ENCODE results near the gene MDH1.

Gene MDH1

DNA sequence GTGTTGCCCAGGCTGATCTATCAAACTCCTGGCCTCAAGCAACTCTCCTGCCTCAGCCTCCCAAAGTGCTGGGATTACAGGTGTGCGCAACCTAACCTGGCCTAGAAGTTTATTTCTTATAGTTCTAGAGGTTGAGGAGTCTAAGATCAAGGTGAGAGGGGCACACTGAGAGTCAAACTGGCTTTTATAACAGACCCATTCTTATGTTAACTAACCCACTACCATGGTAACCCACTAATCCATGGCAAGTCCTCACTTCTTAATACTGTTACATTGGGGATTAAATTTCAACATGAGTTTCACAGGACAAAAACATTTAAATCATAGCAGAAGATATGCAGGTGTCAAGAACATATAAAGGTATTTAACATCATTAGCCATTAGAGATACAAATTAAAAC, 50.6 kb downstream of the MDH1 start:
- no peak for ATAC-seq

DNA sequence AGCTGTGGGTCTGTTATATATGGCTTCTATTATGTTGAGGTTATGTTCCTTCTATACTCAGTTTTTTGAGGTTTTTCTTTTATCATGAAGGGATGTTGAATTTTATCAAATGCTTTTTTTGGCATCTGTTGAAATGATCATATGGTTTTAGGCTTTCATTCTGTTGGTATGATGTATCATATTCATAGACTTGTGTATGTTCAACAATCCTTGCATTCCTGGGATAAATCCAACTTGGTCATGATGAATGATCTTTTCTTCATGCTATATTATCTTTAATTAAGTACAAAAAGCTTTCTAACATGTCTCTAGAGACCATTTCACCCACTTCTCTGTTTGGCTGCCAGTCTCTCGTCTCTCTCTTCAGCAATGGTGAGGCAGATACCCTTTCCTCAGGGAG, 54.2 kb downstream of the MDH1 start:
- no peak for ATAC-seq

GRCh38 chr2:63643486-63643885, 54.7 kb downstream of the MDH1 start:
- no peak for ATAC-seq

DNA sequence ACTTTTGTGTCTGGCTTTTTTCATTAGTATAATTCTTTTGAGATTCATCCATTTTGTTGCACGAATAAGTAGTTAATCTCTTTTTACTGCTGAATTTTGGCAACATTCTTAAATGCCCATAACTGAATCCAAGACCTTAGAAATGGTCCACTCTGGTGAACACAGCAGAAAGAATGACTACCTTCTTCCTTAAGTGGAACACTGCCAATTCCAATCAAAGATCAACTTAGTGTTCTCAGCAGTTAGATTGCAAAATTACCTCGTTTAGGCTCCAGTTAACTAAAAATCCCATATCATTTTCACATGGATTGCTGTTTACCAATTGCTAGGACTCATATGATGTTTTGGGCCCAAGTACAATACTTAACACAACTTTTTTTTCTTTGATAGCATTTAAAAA, 59.9 kb downstream of the MDH1 start:
- no peak for ATAC-seq

DNA sequence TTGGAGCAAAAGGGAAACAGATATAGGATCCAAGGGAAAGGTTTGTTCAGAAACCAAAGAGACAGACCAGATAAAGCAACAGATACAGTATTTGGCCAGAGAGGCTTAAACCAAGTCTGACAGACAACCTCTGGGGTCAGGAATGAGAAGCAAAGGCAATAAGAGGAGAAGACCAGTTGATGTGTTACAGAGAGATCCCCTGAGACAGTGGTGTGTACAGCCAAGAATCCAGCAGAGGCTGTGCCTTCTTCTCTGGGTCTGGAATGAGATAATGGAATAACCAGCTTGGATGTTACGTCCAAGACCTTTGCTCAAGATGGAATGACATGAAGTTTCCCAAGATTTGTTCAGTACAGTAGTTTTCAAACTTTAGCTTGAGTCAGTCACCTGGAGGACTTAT, 61.1 kb downstream of the MDH1 start:
- no peak for ATAC-seq

DNA sequence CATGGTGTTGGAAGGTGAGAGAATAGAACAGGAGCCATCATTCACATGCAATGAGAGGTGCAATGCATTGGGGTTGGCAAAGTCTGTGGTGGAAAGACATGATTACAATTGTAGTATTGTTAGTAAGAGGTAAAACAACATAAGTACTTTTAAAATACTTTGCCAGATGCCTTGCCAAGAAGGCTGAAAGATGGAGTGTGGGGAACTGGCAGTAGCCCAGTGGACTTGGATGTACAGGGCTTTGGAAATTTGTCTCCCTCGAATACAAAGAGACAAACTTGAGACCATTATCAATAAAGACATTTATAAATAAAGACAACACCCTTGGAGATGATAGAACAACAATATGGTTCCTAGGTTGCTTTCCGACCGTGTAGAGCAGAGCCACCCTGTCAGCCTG, 62.0 kb downstream of the MDH1 start:
- no peak for ATAC-seq

DNA sequence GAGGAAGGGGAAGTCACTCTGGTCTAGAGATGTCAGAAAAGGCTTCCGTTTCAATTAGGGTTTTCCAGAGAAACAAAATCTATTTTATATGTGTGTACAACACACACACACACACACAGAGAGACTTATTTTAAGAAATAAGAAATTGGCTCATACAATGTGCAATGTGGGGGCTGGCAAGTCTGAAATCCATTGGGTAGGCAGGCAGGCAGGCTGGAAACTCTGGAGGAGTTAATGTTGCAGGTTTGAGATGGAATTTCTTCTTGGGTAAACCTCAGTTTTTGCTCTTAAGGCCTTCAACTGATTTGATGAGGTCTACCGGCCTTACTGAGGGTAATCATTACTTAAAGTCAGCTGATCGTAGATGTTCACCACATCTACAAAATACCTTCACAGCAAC, 62.6 kb downstream of the MDH1 start:
- no peak for ATAC-seq

DNA sequence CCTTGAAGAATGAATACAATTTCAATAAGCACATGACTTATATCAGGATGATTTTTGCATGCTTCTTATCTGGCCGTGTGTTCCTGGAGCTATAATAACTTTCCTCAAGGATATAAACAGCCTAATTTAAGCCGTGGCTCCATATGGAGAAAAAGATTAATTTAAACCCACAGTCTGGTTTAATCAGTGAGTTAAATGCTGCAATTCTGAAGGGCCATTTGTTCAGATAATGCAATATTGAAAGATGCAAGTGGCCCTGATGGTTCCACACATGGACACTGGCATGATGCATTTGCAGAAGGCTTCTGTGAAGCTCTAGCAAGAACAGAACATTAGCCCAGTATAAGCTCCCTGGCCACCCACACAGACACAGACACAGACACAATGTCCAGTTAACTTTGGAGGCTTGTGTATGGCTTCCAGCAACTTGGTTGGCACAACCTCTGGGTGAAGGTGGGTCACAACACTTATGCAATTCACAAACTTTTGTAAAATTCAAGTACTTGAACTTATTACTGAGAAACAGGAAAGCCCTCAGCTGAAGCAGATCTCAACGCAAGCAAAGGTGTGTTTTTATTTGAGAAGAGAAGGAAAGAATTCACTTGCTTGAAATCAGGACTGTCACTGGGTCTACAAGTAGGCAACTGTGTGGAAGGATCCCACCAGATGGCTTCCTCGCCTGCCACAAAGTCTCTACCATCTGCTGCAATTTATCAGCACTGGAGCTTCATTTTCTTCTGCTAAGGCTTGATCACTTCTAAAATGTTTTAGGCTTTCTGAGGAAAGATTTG, 63.3 kb downstream of the MDH1 start:
- no peak for ATAC-seq

DNA sequence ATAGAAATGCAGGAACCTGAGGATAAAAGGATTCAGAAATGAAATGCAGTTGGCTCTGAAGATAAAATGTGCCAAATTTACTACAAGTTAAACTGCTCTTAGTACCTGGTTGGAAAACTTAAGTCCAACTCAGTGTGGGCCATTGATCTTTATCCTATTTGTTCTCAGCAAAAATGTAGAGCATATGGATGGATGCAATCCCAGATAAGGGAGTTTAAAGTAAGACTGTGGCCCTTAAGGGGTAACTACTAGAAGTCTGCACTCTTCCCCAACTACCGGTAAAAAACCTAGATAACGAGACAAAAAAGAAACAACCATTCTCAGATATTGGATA, 63.9 kb downstream of the MDH1 start:
- ATAC-seq: no peak

GRCh38 chr2:63654959-63655358, 66.2 kb downstream of the MDH1 start:
- ATAC-seq: peak; percentile 73 to 78
